Adrenal gland (tissue), 5 donors: ENCODE data around the gene MNAT1.

Experiments used
- CTCF ChIP-seq, 6 experiments: fragments of 450-650 bp in 4 of 6; fragments of 200-600 bp in 2 of 6; sonication (generic) in 1 of 6; IDR thresholded peaks; 1 replicate in 5 of 6; 2 replicates in 1 of 6; pipeline versions ENCODE4 v1.5.1 to v1.8.0; 2016 to 2021; ENCODE audit warnings: antibody characterized with exemption in 6 of 6, mild to moderate bottlenecking in 2 of 6, moderate library complexity in 1 of 6
- POLR2A ChIP-seq, 2 donors: fragments of 450-650 bp; IDR thresholded peaks; one replicate each; pipeline ENCODE4 v1.6.1; 2017; ENCODE audit warnings: antibody characterized with exemption in 2 of 2, mild to moderate bottlenecking in 2 of 2, moderate library complexity in 1 of 2
- donor health status: DM: no; HTN: no; CAD: no.

GRCh38 chr14:60815371-60815770 lies 80.8 kb downstream of the MNAT1 start:
- no peak for TF ChIP-seq CTCF (IDR thresholded peaks at IDR 0.05)
- TF ChIP-seq POLR2A (IDR thresholded peaks at IDR 0.05) = no peak
